Islet precursor cell (in vitro differentiated cells): ENCODE data around the gene CASD1.

ENCODE experiments used
- DNase-seq: peaks from one replicate; pipeline ENCODE4 v3.0.0-alpha.2; 2018

The CASD1 gene

GRCh38 chr7:94514140-94514889, 4.7 kb downstream of the CASD1 start:
- no peak for DNase-seq

- DNase-seq, result no peak
Measured at GRCh38 chr7:94514917-94515316, 5.3 kb downstream of the CASD1 start.

- no peak for DNase-seq
Measured at GRCh38 chr7:94525923-94526322, 16.3 kb downstream of the CASD1 start.

- no peak for DNase-seq
Measured at GRCh38 chr7:94529516-94529915, 19.9 kb downstream of the CASD1 start.

GRCh38 chr7:94530109-94530508, 20.5 kb downstream of the CASD1 start:
- no peak for DNase-seq

- no peak for DNase-seq
Measured at GRCh38 chr7:94532676-94533075, 23.1 kb downstream of the CASD1 start.

- no peak for DNase-seq
Measured at GRCh38 chr7:94540428-94540827, 30.8 kb downstream of the CASD1 start.

GRCh38 chr7:94547126-94547525, 37.5 kb downstream of the CASD1 start:
- no peak for DNase-seq

GRCh38 chr7:94556028-94556427, 46.4 kb downstream of the CASD1 start:
- no peak for DNase-seq

- no peak for DNase-seq
Measured at GRCh38 chr7:94557215-94557614, 47.6 kb downstream of the CASD1 start.

- DNase-seq, result no peak
Measured at GRCh38 chr7:94559972-94560371, 50.4 kb downstream of the CASD1 start.

- no peak for DNase-seq
Measured at GRCh38 chr7:94561841-94562514, 52.4 kb downstream of the CASD1 start.

GRCh38 chr7:94562525-94562924, 52.9 kb downstream of the CASD1 start:
- no peak for DNase-seq

GRCh38 chr7:94565247-94565894, 55.8 kb downstream of the CASD1 start:
- no peak for DNase-seq

GRCh38 chr7:94567396-94567795, 57.8 kb downstream of the CASD1 start:
- no peak for DNase-seq

- DNase-seq, result no peak
Measured at GRCh38 chr7:94571816-94572215, 62.2 kb downstream of the CASD1 start.

- no peak for DNase-seq
Measured at GRCh38 chr7:94575646-94576045, 66.0 kb downstream of the CASD1 start.

GRCh38 chr7:94576316-94576715, 66.7 kb downstream of the CASD1 start:
- DNase-seq, result no peak

- DNase-seq, result no peak
Measured at GRCh38 chr7:94577357-94577756, 67.7 kb downstream of the CASD1 start.

- DNase-seq, result no peak
Measured at GRCh38 chr7:94578614-94579013, 69.0 kb downstream of the CASD1 start.

GRCh38 chr7:94579470-94579869, 69.9 kb downstream of the CASD1 start:
- no peak for DNase-seq

- DNase-seq, result no peak
Measured at GRCh38 chr7:94580601-94581000, 71.0 kb downstream of the CASD1 start.

- no peak for DNase-seq
Measured at GRCh38 chr7:94584113-94584512, 74.5 kb downstream of the CASD1 start.

GRCh38 chr7:94588075-94588474, 78.5 kb downstream of the CASD1 start:
- no peak for DNase-seq
